Lower lobe of right lung (tissue), 2 donors: ENCODE results near the gene ADAMTS10. TPM values are rescaled to one million over a fixed set of nuclear protein-coding genes. Genes with fewer than 3 reads are reported as not detected.

Experiments used
- ATAC-seq, 2 donors: fragments of 200-7000 bp; cut with Tn5 transposase; one replicate each; pipeline ENCODE4 v1.9.1; 2020 to 2022; ENCODE audit warnings: mild to moderate bottlenecking in 2 of 2, moderate library complexity in 2 of 2
- DNase-seq: peaks from one replicate; pipeline ENCODE4 v3.0.0-alpha.2; 2020
- H3K27ac ChIP-seq: fragments of 200-600 bp; one replicate; pipeline ENCODE4 v1.8.0; 2022
- H3K27me3 ChIP-seq: fragments of 200-600 bp; one replicate; pipeline ENCODE4 v1.8.0; 2022; ENCODE audit warnings: low read depth
- H3K36me3 ChIP-seq: fragments of 200-600 bp; one replicate; pipeline ENCODE4 v1.8.0; 2022; ENCODE audit warnings: mild to moderate bottlenecking
- H3K4me1 ChIP-seq: fragments of 200-600 bp; one replicate; pipeline ENCODE4 v1.8.0; 2022
- H3K4me3 ChIP-seq: fragments of 200-600 bp; one replicate; pipeline ENCODE4 v1.8.0; 2022; ENCODE audit warnings: mild to moderate bottlenecking
- H3K9me3 ChIP-seq: fragments of 200-600 bp; one replicate; pipeline ENCODE4 v1.8.0; 2022
- CTCF ChIP-seq: fragments of 200-600 bp; IDR thresholded peaks from one replicate; pipeline ENCODE4 v1.8.0; 2022; ENCODE audit warnings: antibody characterized with exemption, mild to moderate bottlenecking
- intact Hi-C: fragments of 100-400 bp; cut with DNase I; formaldehyde crosslinking; loops from one replicate; pipeline ENCODE4 v1.11.0; 2022
- total RNA-seq: library from RNA; stranded (reverse); fragmentation: NEBNext Ultra II Directional; extraction: Animal tissue kit (Norgen Biotek cat#: 25700); gene quantifications from one replicate; pipeline ENCODE4 v1.2.1, GENCODE V29; 2021
- donor health status: DM: no; HTN: yes; CAD: no; lungs with severe emphysema.

The ADAMTS10 gene
- total RNA-seq, 1 donor from 2014 or later, result 22.4 TPM

- Histone ChIP-seq H3K9me3 (no peaks in the 10 kb centered on the region), H3K27me3 (no peaks in the 10 kb centered on the region), H3K4me3 (no peak overlapping the region), H3K36me3 (peaks cover 3% of the 10 kb centered on the region), H3K27ac (no peak overlapping the region), H3K4me1 (no peaks in the 10 kb centered on the region)
- DNase-seq, result peak; percentile 73
- intact Hi-C loops, result no loop called here
- peak; percentile 51 for TF ChIP-seq CTCF
- ATAC-seq, result peak; percentile 45 to 60
Observed at GRCh38 chr19:8585894-8586750, 24.4 kb downstream of the ADAMTS10 start.

GRCh38 chr19:8584965-8585893 lies 25.3 kb downstream of the ADAMTS10 start:
- no peak overlapping the region for H3K27ac ChIP-seq
- intact Hi-C loops, result no loop called here
- peaks cover 9% of the 10 kb centered on the region for H3K4me1 ChIP-seq
- DNase-seq, result no peak
- no peaks in the 10 kb centered on the region for H3K9me3 ChIP-seq
- TF ChIP-seq CTCF, result no peak
- no peaks in the 10 kb centered on the region for H3K27me3 ChIP-seq
- H3K4me3 ChIP-seq, result no peak overlapping the region
- no peak for ATAC-seq
- peaks cover 3% of the 10 kb centered on the region for H3K36me3 ChIP-seq

GRCh38 chr19:8580710-8581281 lies 29.7 kb downstream of the ADAMTS10 start:
- no peaks in the 10 kb centered on the region for H3K9me3 ChIP-seq
- intact Hi-C loops, result no loop called here
- H3K27ac ChIP-seq, result no peak overlapping the region
- H3K27me3 ChIP-seq, result no peaks in the 10 kb centered on the region
- TF ChIP-seq CTCF, result peak; percentile 99
- DNase-seq, result peak; percentile 89
- peak; percentile 69 to 87 for ATAC-seq
- H3K4me3 ChIP-seq, result no peak overlapping the region
- peaks cover 37% of the 10 kb centered on the region for H3K4me1 ChIP-seq
- peaks cover 3% of the 10 kb centered on the region for H3K36me3 ChIP-seq

GRCh38 chr19:8578642-8579265 lies 31.8 kb downstream of the ADAMTS10 start:
- TF ChIP-seq CTCF, result peak; percentile 95
- Histone ChIP-seq H3K27me3 (no peaks in the 10 kb centered on the region), H3K9me3 (no peaks in the 10 kb centered on the region), H3K36me3 (no peaks in the 10 kb centered on the region), H3K4me3 (no peak overlapping the region), H3K27ac (no peak overlapping the region), H3K4me1 (peaks cover 46% of the 10 kb centered on the region)
- DNase-seq (peak; percentile 81), ATAC-seq (peak; percentile 53 to 58)
- intact Hi-C loops, result no loop called here

- Histone ChIP-seq H3K36me3 (no peaks in the 10 kb centered on the region), H3K27me3 (no peaks in the 10 kb centered on the region), H3K4me1 (peaks cover 48% of the 10 kb centered on the region), H3K27ac (peak overlapping the region; percentile 71), H3K4me3 (peak overlapping the region; percentile 60), H3K9me3 (no peaks in the 10 kb centered on the region)
- DNase-seq (no peak), ATAC-seq (no peak)
- no peak for TF ChIP-seq CTCF
- intact Hi-C loops, result no loop called here
Observed at GRCh38 chr19:8577741-8578140, 32.8 kb downstream of the ADAMTS10 start.
